Tibial nerve (tissue), 4 donors: ENCODE results near the gene OR2H1.

Experiments
- EP300 ChIP-seq, 2 donors: sonication (generic); formaldehyde crosslinking; IDR thresholded peaks; one replicate each; pipeline ENCODE4 v1.6.1; 2017; ENCODE audit warnings: antibody characterized with exemption in 2 of 2, mild to moderate bottlenecking in 1 of 2
- POLR2A ChIP-seq, 2 donors: fragments of 450-650 bp; IDR thresholded peaks; one replicate each; pipeline ENCODE4 v1.6.1; 2017; ENCODE audit warnings: antibody characterized with exemption in 2 of 2, mild to moderate bottlenecking in 2 of 2, moderate library complexity in 2 of 2
- TF ChIP-seq, protein P1 (sequence below), 5 experiments: fragments of 200-600 bp in 3 of 5; fragments of 450-650 bp in 2 of 5; sonication (generic) in 3 of 5; IDR thresholded peaks; one replicate each; pipeline ENCODE4 v1.5.1; 2016 to 2019; ENCODE audit warnings: antibody characterized with exemption in 5 of 5, mild to moderate bottlenecking in 3 of 5, moderate library complexity in 2 of 5

DNA sequence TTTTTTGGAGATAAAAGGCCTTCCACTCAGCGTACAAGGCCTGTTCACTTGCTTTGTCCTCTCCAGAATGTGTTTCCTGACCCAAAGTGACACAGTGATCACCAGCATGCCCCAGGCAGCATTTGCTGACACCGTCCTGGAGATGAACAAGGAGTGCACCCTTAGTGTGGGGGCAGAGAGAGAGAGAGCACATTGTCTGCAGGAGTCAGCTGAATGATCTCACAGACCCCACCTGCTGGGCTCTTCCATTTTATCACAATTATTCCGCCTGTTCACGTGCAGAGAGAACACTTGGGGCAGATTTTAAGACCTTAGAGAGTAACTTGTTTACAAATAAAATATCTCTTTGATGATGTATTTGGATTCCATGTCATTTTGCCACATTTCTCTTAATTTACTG is 53.2 kb downstream of the OR2H1 start:
- TF ChIP-seq, protein P1, sequence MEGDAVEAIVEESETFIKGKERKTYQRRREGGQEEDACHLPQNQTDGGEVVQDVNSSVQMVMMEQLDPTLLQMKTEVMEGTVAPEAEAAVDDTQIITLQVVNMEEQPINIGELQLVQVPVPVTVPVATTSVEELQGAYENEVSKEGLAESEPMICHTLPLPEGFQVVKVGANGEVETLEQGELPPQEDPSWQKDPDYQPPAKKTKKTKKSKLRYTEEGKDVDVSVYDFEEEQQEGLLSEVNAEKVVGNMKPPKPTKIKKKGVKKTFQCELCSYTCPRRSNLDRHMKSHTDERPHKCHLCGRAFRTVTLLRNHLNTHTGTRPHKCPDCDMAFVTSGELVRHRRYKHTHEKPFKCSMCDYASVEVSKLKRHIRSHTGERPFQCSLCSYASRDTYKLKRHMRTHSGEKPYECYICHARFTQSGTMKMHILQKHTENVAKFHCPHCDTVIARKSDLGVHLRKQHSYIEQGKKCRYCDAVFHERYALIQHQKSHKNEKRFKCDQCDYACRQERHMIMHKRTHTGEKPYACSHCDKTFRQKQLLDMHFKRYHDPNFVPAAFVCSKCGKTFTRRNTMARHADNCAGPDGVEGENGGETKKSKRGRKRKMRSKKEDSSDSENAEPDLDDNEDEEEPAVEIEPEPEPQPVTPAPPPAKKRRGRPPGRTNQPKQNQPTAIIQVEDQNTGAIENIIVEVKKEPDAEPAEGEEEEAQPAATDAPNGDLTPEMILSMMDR (IDR thresholded peaks at IDR 0.05): no peak
- TF ChIP-seq POLR2A (IDR thresholded peaks at IDR 0.05) (no peak), EP300 (IDR thresholded peaks at IDR 0.05) (no peak)
